DMS114 treated with DMSO at 0.1 percent for 48 hours (cell line): ENCODE measurements around the gene DOC2A.

Experiments used
- DNase-seq: peaks from one replicate; lab custom pipeline; 2025; ENCODE audit not compliant: unreplicated experiment; lab: John Stamatoyannopoulos, UW

DOC2A gene

DNA sequence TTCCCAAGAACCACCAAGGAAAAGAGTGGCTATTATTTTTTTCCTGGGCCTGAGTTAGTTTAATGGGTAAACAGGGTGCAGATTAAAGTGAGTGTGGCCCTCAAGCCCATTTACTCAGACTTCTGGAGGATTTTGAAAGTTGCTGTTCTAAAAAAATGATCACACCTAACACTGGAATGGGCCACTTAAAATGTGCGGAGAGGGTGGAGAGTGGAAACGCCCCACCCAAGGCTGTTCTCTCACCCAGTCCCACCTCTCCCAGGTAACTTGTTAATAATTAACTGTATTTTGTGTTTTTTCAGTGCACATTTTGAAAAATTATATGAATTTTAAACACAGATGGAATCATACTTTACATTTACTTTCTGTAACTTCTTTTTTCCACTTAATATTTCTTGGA lies 20.8 kb downstream of the DOC2A start:
- no peak for DNase-seq

DNA sequence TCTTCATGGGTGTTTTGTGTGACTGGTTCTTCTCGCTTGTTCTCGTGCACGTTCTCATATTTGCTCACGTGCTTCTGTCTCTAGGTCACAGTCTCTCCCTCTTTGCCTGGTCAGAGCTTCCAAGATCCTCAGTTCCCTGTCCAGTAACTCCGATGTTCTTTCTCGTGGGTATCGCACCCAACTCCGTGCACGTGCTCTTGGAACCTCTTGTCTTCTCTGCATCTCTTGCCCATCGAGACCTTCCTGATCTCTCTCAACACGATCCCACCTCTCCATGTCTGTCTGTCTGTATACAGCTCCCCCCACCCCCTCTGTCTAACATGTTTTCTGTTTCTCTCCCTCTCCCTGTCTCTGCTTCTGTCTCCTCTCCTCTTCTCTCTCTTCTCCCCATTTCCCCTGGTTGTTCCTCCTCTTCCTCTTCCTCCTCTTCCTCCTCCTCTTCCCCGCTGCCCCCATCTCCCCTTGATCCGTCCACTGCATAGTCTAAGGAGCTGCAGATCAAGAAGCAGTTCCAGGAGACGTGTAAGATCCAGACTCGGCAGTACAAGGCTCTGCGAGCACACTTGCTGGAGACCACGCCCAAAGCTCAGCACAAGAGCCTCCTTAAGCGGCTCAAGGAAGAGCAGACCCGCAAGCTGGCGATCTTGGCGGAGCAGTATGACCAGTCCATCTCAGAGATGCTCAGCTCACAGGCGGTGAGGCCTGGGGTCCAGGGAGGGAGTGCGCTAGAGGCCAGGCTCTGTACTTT lies 21.5 kb downstream of the DOC2A start:
- no peak for DNase-seq

DNA sequence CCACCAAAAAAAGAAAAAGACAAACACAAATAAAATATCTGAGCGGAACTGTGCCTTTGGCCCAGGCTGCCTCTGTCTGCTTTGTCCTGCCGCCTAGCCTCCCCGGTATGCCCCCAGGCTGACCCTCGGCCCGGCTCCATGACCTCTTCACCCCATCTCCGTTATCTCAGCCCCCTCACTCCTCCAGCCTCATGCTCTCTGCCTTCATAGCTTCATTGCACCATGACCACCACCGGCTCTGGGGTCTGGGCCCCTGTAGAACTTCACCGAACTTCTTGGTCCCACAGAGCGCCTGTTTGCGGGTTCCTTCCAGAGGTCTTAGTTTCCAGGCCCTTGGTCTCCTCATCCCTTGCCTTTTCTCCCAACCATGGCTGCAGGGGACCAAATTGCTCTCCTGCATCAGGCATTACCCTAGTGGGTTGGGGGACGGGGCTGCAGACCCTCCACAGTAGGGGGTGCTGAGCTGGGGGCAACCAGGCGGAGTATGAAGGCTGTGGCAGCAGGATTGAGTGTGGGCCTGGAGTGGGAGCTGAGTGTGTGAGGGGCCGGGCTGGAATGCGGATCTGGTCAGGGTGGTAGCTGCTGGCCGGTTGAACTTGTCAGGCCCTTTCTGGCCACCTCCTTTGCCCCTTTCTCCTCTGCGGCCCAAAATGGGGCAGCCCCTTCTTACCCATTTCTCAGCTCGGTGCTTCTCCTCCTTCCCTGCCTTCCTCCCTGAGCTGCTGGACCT lies 22.3 kb downstream of the DOC2A start:
- DNase-seq = no peak

DNA sequence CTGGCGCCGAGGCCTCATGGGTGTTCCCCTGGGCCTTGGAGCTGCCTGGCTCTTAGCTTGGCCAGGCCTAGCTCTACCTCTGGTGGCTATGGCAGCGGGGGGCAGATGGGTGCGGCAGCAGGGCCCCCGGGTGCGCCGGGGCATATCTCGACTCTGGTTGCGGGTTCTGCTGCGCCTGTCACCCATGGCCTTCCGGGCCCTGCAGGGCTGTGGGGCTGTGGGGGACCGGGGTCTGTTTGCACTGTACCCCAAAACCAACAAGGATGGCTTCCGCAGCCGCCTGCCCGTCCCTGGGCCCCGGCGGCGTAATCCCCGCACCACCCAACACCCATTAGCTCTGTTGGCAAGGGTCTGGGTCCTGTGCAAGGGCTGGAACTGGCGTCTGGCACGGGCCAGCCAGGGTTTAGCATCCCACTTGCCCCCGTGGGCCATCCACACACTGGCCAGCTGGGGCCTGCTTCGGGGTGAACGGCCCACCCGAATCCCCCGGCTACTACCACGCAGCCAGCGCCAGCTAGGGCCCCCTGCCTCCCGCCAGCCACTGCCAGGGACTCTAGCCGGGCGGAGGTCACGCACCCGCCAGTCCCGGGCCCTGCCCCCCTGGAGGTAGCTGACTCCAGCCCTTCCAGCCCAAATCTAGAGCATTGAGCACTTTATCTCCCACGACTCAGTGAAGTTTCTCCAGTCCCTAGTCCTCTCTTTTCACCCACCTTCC lies 23.3 kb downstream of the DOC2A start:
- DNase-seq = no peak

GRCh38 chr16:29986931-29987330 lies 23.9 kb downstream of the DOC2A start:
- DNase-seq = no peak

- no peak for DNase-seq
Measured at GRCh38 chr16:29986231-29986630, 24.6 kb downstream of the DOC2A start.

DNA sequence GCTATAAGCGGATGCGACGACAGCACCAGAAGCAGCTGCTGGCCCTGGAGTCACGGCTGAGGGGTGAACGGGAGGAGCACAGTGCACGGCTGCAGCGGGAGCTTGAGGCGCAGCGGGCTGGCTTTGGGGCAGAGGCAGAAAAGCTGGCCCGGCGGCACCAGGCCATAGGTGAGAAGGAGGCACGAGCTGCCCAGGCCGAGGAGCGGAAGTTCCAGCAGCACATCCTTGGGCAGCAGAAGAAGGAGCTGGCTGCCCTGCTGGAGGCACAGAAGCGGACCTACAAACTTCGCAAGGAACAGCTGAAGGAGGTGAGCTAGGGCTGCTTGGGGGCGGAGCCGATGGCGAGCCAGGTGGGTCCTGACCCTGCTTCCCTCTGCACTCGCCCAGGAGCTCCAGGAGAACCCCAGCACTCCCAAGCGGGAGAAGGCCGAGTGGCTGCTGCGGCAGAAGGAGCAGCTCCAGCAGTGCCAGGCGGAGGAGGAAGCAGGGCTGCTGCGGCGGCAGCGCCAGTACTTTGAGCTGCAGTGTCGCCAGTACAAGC lies 25.5 kb downstream of the DOC2A start:
- DNase-seq = no peak

GRCh38 chr16:29984764-29985147 lies 26.1 kb downstream of the DOC2A start:
- no peak for DNase-seq

DNA sequence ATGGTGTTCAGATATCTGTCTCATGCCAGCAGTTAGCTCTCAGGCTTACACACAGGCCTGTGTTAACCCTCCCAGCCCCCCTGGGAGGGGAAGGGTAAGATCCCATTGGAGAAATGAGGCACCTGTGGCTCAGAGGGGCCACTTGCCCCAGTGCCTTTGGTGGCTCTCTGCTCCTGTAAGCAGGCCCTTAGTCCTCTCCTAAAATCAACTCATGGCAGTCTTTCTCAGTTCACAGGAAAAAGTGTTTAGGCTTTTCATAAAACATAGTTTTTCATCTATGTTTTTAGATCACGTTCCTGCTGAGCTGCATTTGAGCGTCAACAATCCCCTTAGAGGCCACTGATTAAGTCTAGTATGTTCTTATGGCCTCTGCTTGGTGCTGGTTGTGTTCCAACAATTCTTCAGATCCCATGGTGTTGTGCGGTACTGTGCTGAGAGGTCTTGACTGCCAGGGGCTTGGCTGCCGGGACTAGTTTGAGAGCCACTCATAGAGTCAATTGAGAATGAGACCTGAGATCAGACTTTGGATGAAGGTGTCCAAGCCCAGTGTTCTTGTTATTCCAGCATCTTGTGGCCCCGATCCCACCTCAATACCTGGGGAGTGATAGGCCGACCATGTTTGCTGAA lies 26.6 kb downstream of the DOC2A start:
- DNase-seq = no peak

- DNase-seq = no peak
Measured at GRCh38 chr16:29983420-29984136, 27.2 kb downstream of the DOC2A start.

DNA sequence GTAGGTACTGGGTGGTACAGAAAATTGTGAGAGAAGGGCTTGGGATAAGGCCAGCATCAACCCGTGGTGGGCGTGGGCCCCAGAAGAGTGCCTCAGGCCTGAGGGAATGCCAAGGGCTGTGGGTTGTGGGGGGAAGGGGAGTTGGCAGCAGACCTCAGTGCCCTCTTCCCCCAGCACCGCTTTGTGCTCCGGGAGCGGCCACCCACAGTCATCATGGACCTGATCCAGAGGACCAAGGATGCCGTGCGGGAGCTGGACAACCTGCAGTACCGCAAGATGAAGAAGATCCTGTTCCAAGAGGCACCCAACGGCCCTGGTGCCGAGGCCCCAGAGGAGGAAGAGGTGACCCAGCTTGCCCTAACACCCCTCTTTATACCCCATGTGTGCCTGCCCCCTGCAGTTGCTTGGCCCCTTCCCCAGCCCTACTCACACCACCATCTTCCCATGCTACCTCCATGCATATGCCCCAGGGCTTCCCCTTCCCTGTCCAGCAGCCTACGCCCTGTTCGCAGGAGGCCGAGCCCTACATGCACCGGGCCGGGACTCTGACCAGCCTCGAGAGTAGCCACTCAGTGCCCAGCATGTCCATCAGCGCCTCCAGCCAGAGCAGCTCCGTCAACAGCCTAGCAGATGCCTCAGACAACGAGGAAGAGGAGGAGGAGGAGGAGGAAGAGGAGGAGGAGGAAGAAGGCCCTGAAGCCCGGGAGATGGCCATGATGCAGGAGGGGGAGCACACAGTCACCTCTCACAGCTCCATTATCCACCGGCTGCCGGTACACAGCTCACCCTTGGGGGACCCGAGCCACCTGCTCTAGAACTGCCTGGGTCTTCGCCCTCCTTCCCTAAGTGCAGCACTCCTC lies 28.0 kb downstream of the DOC2A start:
- DNase-seq = no peak

DNA sequence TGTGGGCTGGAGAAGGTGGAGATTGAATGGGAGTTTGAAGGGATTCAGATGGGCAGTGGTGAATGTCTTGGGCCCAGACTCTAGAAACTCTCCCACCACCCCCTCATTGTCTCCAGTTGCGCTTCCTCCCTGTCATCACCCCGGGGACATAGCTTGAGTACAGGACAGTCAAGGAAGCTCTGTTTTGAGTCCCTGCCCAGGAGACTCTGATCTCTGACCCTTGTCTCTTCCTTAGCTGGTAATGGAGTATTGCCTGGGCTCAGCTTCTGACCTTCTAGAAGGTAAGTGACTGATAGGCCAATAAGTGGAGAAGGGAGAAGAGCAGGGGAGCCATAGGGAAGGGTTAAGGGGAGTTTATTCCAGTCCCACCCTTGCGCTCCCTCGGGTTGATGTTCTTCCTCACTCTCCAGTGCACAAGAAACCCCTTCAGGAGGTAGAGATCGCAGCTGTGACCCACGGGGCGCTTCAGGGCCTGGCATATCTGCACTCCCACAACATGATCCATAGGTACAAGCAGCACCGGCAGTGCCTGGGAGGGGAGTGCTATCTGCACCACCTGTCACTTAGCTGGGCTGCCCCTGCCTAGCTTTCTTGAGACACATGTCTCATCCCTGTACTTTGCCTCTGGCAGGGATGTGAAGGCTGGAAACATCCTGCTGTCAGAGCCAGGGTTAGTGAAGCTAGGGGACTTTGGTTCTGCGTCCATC lies 32.1 kb downstream of the DOC2A start:
- DNase-seq = no peak

DNA sequence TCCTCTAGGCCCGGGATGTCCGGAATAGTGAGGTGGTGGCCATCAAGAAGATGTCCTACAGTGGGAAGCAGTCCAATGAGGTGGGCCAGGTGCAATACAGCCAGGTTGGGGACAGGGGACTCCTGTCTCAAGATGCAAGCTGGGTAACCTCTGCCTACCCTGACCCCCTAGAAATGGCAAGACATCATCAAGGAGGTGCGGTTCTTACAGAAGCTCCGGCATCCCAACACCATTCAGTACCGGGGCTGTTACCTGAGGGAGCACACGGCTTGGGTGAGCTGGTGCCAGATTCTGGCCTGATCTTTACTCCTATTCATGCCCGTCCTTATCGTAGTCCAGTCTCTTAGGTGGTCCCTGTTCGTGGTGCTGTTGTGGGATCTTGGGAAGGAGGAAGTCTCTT lies 32.7 kb downstream of the DOC2A start:
- DNase-seq = no peak

DNA sequence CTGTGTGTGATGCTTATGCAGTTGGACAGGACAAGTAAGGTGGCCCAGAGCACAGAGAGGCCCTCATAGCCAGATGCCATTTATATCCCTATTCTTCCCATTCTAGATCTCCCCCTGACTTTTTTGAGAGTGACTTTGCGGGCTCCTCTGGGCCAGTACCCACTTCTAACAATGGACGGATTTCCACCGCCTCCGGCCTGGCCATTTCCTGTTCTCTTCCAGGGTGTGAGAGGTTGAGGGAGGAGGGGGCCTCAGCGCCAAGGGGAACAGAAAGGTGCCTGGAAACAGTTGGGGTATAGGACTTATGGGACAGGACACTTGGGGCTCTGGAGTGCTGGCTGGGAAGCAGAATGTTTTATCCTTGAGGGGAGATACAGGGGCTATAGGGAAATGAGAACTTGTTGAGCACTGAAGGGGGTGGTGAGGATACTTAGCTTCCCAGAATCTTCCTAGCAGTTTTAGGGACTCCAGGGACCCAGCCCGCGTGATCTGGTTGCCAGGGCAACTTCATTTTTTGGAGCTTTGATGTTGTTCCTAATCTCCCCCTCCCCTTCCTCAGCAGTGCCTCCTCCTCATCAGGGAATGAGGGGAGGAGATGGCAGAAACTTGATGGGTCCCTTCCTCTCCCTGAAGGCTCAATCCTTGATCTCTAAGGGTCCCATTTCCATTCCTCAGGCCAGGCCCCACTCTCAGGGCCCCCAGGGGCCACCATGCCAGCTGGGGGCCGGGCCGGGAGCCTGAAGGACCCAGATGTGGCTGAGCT lies 33.6 kb downstream of the DOC2A start:
- no peak for DNase-seq

GRCh38 chr16:29975811-29976511 lies 34.9 kb downstream of the DOC2A start:
- no peak for DNase-seq

- DNase-seq = no peak
Measured at GRCh38 chr16:29975134-29975538, 35.7 kb downstream of the DOC2A start.

DNA sequence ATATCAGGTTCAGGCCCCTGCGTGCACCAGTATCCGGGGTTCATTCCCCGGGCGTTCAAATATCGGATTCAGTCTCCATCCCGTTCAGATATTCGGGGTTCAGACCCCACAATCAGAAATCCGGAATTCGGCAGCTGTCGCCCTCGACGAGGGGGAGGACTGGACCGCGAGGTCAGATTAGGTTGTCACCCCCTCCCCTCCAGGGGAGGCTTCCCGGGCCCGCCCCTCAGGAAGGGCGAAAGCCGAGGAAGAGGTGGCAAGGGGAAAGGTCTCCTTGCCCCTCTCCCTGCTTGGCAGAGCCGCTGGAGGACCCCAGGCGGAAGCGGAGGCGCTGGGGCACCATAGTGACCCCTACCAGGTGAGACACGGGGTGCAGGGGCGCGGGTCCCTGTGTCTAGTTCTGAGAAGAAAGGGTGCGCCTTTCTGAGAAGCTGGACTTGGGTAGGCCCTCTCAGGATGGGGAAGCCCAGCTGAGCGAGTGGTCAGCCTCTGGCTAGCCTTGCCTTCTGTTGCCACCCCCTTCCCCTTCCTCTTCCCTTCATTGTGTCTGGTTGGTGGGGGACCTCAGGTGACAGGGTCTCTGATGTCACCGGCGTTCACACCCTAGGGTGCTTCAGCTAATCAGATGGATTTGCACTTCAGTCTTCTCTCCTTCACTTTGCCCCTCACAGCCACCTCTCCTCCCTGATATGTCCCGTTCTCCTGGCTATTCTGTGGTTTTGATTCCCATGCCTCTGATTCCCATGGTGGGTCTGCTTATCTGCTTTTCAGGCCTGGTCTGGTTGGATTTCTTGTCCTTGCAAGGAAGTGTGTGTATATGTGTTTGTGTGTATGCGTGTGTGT lies 36.3 kb downstream of the DOC2A start:
- DNase-seq = no peak
